Kidney epithelial cell (primary cell): ENCODE results near the gene FASN. TPM values are rescaled to one million over a fixed set of nuclear protein-coding genes. Genes with fewer than 3 reads are reported as not detected.

Experiments used
- DNase-seq: peaks from one replicate; pipeline ENCODE4 v3.0.0-alpha.2; 2010; ENCODE audit warnings: low read depth
- H3K27me3 ChIP-seq: 2 replicates; pipeline ENCODE4 v1.6.0; 2011; ENCODE audit warnings: low read length; ENCODE audit not compliant: control insufficient read depth, insufficient read depth
- H3K36me3 ChIP-seq: 2 replicates; pipeline ENCODE4 v1.5.1; 2011; ENCODE audit warnings: low read length; ENCODE audit not compliant: control insufficient read depth, insufficient read depth
- H3K4me3 ChIP-seq: 2 replicates; pipeline ENCODE4 v1.5.1; 2011; ENCODE audit warnings: low read depth, mild to moderate bottlenecking, control low read depth, low read length
- CTCF ChIP-seq: IDR thresholded peaks from 2 replicates; pipeline ENCODE4 v1.5.1; 2011; ENCODE audit warnings: mild to moderate bottlenecking, moderate library complexity, low read length, control low read depth, inconsistent platforms; ENCODE audit not compliant: insufficient read depth, poor library complexity, severe bottlenecking
- total RNA-seq: library from RNA; depleted of rRNA; stranded (reverse); fragments of >200 nt; gene quantifications from 2 replicates; pipeline ENCODE4 v1.2.3, GENCODE V29; 2015

Gene FASN
- total RNA-seq, 1 donor from 2014 or later = 202 TPM

GRCh38 chr17:82087961-82088837 lies 9.8 kb downstream of the FASN start:
- Histone ChIP-seq H3K36me3 (peaks cover 7% of the 10 kb centered on the region), H3K4me3 (no peak overlapping the region), H3K27me3 (no peaks in the 10 kb centered on the region)
- TF ChIP-seq CTCF = no peak
- no peak for DNase-seq

GRCh38 chr17:82086941-82087906 lies 10.8 kb downstream of the FASN start:
- Histone ChIP-seq H3K36me3 (peaks cover 10% of the 10 kb centered on the region), H3K27me3 (no peaks in the 10 kb centered on the region), H3K4me3 (no peak overlapping the region)
- TF ChIP-seq CTCF = no peak
- no peak for DNase-seq

GRCh38 chr17:82085931-82086764 lies 11.9 kb downstream of the FASN start:
- no peak for TF ChIP-seq CTCF
- no peaks in the 10 kb centered on the region for H3K27me3 ChIP-seq
- DNase-seq = no peak
- H3K36me3 ChIP-seq = peaks cover 8% of the 10 kb centered on the region
- no peak overlapping the region for H3K4me3 ChIP-seq

- no peak for DNase-seq
- peaks cover 9% of the 10 kb centered on the region for H3K36me3 ChIP-seq
- H3K27me3 ChIP-seq = no peaks in the 10 kb centered on the region
- no peak for TF ChIP-seq CTCF
- H3K4me3 ChIP-seq = no peak overlapping the region
Measured at GRCh38 chr17:82085031-82085861, 12.8 kb downstream of the FASN start.

GRCh38 chr17:82084373-82085030 lies 13.5 kb downstream of the FASN start:
- no peaks in the 10 kb centered on the region for H3K27me3 ChIP-seq
- peaks cover 9% of the 10 kb centered on the region for H3K36me3 ChIP-seq
- no peak for TF ChIP-seq CTCF
- DNase-seq = no peak
- H3K4me3 ChIP-seq = no peak overlapping the region
